Measurements from ENCODE around the gene OPRL1. TPM values are rescaled to one million over a fixed set of nuclear protein-coding genes. Genes with fewer than 3 reads are reported as not detected.
A peak's percentile ranks its signal among the peaks of the same experiment; 100 is the strongest.

The OPRL1 gene
- 0.51 and 0.59 TPM in 2 replicates for total RNA-seq (2022)
- percentile 23 among the genes with signal in this experiment for Bru-seq, nascent RNA
- BruChase-seq, experiment 1, labeled RNA remaining after a 2-hour chase: percentile 23 among the genes with signal in this experiment
- BruChase-seq, experiment 2, labeled RNA remaining after a 6-hour chase: percentile 26 among the genes with signal in this experiment
- long read RNA-seq, partial matches to known transcripts: 0 of 1 reads
- long read RNA-seq, other reads (novel, unspliced or antisense): 1 of 1 reads

GRCh38 chr20:64080013-64080812 is at the start of gene OPRL1:
TSS of gene OPRL1 (plus strand) at chr20:64080082. CDS start at chr20:64092721, 12,639 bp downstream.
- CTCF ChIA-PET: interaction anchor here (0.5 to 1.9 kb wide), 13 partner anchors 10 to 507 kb away, joined by 3 to 15 read pairs (median 4); partner anchors contain the start of genes HELZ2, PRPF6 and TCEA2
- BruUV-seq (replicated peaks): no TSS peak
- Histone ChIP-seq H3K4me1 (peaks cover 35% of the 10 kb centered on the region), H3K9me3 (no peaks in the 10 kb centered on the region), H3K36me3 (ENCODE audit: control insufficient read depth, insufficient read depth, low read length) (no peaks in the 10 kb centered on the region), H3K27me3 (replicated peaks; ENCODE audit: control insufficient read depth, insufficient read depth, low read length) (peaks cover 4% of the 10 kb centered on the region), H3K4me3 (ENCODE audit: low read depth, low read length) (peak within 1 kb of the TSS; percentile 96)
- H3K4me1 Mint-ChIP-seq (ENCODE audit: low read depth, unreplicated experiment): peaks cover 24% of the 10 kb centered on the region
- POLR2A ChIA-PET: interaction anchor here (0.6 to 1.8 kb wide), 4 partner anchors 17 to 123 kb away, joined by 3 to 10 read pairs (median 4); partner anchors contain the start of genes PRPF6 and TCEA2
- TF ChIP-seq, protein P1, sequence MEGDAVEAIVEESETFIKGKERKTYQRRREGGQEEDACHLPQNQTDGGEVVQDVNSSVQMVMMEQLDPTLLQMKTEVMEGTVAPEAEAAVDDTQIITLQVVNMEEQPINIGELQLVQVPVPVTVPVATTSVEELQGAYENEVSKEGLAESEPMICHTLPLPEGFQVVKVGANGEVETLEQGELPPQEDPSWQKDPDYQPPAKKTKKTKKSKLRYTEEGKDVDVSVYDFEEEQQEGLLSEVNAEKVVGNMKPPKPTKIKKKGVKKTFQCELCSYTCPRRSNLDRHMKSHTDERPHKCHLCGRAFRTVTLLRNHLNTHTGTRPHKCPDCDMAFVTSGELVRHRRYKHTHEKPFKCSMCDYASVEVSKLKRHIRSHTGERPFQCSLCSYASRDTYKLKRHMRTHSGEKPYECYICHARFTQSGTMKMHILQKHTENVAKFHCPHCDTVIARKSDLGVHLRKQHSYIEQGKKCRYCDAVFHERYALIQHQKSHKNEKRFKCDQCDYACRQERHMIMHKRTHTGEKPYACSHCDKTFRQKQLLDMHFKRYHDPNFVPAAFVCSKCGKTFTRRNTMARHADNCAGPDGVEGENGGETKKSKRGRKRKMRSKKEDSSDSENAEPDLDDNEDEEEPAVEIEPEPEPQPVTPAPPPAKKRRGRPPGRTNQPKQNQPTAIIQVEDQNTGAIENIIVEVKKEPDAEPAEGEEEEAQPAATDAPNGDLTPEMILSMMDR (IDR thresholded peaks at IDR 0.05; ENCODE audit: insufficient read depth in 1 of 2, low read depth in 1 of 2, low read length in 1 of 2, severe bottlenecking in 1 of 2, unreplicated experiment in 1 of 2): no peak
- peak within 1 kb of the TSS; percentile 75 for H3K27ac Mint-ChIP-seq (ENCODE audit: unreplicated experiment)
- peak within 1 kb of the TSS; percentile 88 for H3K4me3 Mint-ChIP-seq (ENCODE audit: unreplicated experiment)
- intact Hi-C loops (cut with micrococcal nuclease; ENCODE audit: unreplicated experiment): no loop called here
- DNase-seq: no peak
- H3K27me3 Mint-ChIP-seq (ENCODE audit: insufficient read depth, unreplicated experiment): peaks cover 11% of the 10 kb centered on the region
- peaks cover 6% of the 10 kb centered on the region for H3K36me3 Mint-ChIP-seq (ENCODE audit: insufficient read depth, unreplicated experiment)
- H3K9me3 Mint-ChIP-seq (ENCODE audit: unreplicated experiment): no peaks in the 10 kb centered on the region

- ChIA-PET POLR2A (no interaction called here), CTCF (interaction anchor here (0.6 to 1.5 kb wide), 3 partner anchors 8 to 90 kb away, joined by 3 to 18 read pairs (median 4); partner anchors contain the start of gene PRPF6)
- H3K36me3 Mint-ChIP-seq (ENCODE audit: insufficient read depth, unreplicated experiment): peaks cover 100% of the 10 kb centered on the region
- no TSS peak for BruUV-seq (replicated peaks)
- H3K4me1 Mint-ChIP-seq (ENCODE audit: low read depth, unreplicated experiment): peaks cover 13% of the 10 kb centered on the region
- H3K4me3 Mint-ChIP-seq (ENCODE audit: unreplicated experiment): no peak overlapping the region
- no peaks in the 10 kb centered on the region for H3K27me3 Mint-ChIP-seq (ENCODE audit: insufficient read depth, unreplicated experiment)
- Histone ChIP-seq H3K9me3 (no peaks in the 10 kb centered on the region), H3K36me3 (ENCODE audit: control insufficient read depth, insufficient read depth, low read length) (peaks cover 34% of the 10 kb centered on the region), H3K4me1 (peaks cover 13% of the 10 kb centered on the region), H3K4me3 (ENCODE audit: low read depth, low read length) (no peak overlapping the region), H3K27me3 (replicated peaks; ENCODE audit: control insufficient read depth, insufficient read depth, low read length) (no peaks in the 10 kb centered on the region)
- H3K9me3 Mint-ChIP-seq (ENCODE audit: unreplicated experiment): no peaks in the 10 kb centered on the region
- H3K27ac Mint-ChIP-seq (ENCODE audit: unreplicated experiment): no peak overlapping the region
- TF ChIP-seq, protein P1 (IDR thresholded peaks at IDR 0.05; ENCODE audit: insufficient read depth in 1 of 2, low read depth in 1 of 2, low read length in 1 of 2, severe bottlenecking in 1 of 2, unreplicated experiment in 1 of 2): no peak
- intact Hi-C loops (cut with micrococcal nuclease; ENCODE audit: unreplicated experiment): no loop called here
- peak; percentile 76 to 80 for DNase-seq
Measured at GRCh38 chr20:64030371-64031134, 49.3 kb upstream of the OPRL1 start.

DNA sequence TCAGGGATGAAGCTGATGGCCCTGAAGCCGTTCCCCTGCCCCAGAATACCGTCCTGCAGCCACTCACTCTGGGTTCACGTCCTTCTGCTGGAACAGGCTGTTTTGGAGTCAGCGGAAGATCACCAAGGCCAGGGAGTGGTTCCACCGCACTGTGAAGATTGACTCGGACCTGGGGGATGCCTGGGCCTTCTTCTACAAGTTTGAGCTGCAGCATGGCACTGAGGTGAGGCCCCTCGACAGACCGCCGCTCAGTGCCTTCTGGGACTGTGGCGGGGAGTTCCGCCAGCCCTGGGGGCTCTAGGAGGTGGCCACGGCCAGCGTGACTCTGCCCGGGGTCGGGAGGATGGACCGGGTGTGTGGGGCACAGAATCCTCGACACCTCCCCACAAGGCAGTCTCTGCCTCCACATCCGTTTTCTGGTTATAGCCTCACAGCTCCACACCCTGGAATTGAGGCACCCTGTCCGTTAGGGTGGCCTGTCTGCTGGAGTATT is 48.0 kb upstream of the OPRL1 start:
- no peaks in the 10 kb centered on the region for H3K9me3 Mint-ChIP-seq (ENCODE audit: unreplicated experiment)
- H3K27ac Mint-ChIP-seq (ENCODE audit: unreplicated experiment): no peak overlapping the region
- POLR2A ChIA-PET: no interaction called here
- Histone ChIP-seq H3K9me3 (no peaks in the 10 kb centered on the region), H3K4me1 (peaks cover 24% of the 10 kb centered on the region), H3K36me3 (ENCODE audit: control insufficient read depth, insufficient read depth, low read length) (peaks cover 26% of the 10 kb centered on the region), H3K4me3 (ENCODE audit: low read depth, low read length) (no peak overlapping the region), H3K27me3 (replicated peaks; ENCODE audit: control insufficient read depth, insufficient read depth, low read length) (no peaks in the 10 kb centered on the region)
- peaks cover 12% of the 10 kb centered on the region for H3K4me1 Mint-ChIP-seq (ENCODE audit: low read depth, unreplicated experiment)
- no peak overlapping the region for H3K4me3 Mint-ChIP-seq (ENCODE audit: unreplicated experiment)
- intact Hi-C loops (cut with micrococcal nuclease; ENCODE audit: unreplicated experiment): no loop called here
- no peak for DNase-seq
- BruUV-seq (replicated peaks): no TSS peak
- TF ChIP-seq, protein P1 (IDR thresholded peaks at IDR 0.05; ENCODE audit: insufficient read depth in 1 of 2, low read depth in 1 of 2, low read length in 1 of 2, severe bottlenecking in 1 of 2, unreplicated experiment in 1 of 2): no peak
- CTCF ChIA-PET: no interaction called here
- peaks cover 100% of the 10 kb centered on the region for H3K36me3 Mint-ChIP-seq (ENCODE audit: insufficient read depth, unreplicated experiment)
- no peaks in the 10 kb centered on the region for H3K27me3 Mint-ChIP-seq (ENCODE audit: insufficient read depth, unreplicated experiment)

All from Caco-2 (cell line).